T1000 (cell line): ENCODE measurements around the gene CCDC177.

Experiments
- DNase-seq: peaks from one replicate; lab custom pipeline; 2025; ENCODE audit warnings: mixed read lengths; lab: John Stamatoyannopoulos, UW

The CCDC177 gene

GRCh38 chr14:69567563-69567962 is 7.1 kb downstream of the CCDC177 start:
- no peak for DNase-seq

GRCh38 chr14:69561893-69562292 is 12.8 kb downstream of the CCDC177 start:
- DNase-seq = no peak

- no peak for DNase-seq
Observed at GRCh38 chr14:69560826-69561225, 13.8 kb downstream of the CCDC177 start.

DNA sequence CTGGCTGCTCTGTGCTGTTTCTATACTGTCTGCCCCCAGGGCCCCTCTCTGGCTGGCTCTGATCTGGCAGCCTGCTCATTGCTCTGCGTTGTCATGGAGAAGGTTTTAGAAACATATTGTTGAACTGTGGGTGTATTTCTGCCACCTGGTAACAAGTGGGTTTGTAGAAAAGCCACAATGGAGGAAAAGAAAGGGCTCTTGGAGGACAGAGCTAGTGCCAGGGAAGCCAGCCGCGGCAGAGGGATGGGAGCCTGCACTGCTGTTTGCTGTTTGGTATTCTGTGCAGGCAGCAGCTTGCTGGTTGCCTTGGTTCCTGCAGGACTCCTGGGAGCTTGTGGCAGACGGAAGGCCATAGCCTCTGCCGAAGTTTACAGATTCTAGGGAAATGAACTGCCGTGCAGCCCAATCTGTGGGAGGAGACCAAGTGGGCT is 15.1 kb downstream of the CCDC177 start:
- no peak for DNase-seq

- no peak for DNase-seq
Observed at GRCh38 chr14:69558774-69559173, 15.9 kb downstream of the CCDC177 start.

DNA sequence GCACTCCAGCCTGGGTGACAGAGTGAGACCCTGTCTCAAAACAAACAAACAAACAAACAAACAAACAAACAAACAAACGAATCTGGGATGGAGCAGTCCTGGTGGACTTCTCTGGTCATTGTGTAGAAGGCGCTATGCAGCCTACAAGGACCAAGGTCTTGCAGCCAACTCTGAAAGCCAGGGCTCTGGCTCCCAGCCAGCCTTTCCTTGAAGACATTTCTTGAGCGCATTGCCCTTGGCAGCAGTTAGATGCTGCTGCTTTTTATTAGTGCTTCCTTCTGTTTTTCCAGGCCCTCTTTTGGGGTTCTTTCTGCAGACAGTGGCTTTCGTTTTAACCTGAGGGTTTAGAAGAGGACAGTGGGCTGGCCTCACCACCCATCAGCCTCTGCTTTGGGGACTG is 20.2 kb downstream of the CCDC177 start:
- DNase-seq = no peak

DNA sequence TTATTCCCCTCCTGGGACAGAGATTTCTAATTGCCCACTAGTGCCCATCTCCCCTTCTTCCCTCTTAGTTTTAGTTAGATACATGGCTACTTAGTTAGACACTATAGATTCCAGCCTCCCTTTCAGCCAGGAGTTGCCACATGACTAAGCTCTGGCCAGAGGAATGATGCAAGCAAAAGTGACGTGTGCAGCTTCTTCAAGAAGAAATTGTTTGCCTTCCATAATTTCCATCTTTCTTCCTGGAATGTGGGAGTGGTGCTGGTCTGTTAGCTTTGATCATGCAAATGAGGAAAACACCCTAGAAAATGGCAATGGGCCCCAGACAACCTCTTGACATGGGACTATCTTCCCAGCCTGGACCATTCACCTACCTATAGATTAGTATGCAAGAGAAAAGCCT is 21.4 kb downstream of the CCDC177 start:
- no peak for DNase-seq

GRCh38 chr14:69551511-69551910 is 23.2 kb downstream of the CCDC177 start:
- DNase-seq = no peak

DNA sequence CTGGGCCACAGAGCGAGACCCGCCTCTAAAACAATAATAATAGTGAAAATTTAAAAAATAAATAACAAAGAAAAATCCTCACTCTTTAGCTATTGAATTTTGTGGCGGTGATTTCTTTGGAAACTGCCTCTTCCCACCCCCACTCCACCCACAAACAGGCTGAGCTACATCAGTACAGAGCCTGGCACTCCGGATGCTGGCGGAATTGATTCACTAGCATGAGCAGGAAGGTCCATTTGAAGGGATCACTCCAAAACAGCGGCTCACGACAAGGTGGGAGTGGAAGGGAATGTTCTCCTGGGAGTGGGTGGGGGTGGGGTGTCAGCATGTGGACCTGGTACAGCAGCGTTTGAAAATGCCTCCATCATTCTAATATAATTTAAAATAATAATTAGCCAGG is 26.1 kb downstream of the CCDC177 start:
- DNase-seq = no peak

DNA sequence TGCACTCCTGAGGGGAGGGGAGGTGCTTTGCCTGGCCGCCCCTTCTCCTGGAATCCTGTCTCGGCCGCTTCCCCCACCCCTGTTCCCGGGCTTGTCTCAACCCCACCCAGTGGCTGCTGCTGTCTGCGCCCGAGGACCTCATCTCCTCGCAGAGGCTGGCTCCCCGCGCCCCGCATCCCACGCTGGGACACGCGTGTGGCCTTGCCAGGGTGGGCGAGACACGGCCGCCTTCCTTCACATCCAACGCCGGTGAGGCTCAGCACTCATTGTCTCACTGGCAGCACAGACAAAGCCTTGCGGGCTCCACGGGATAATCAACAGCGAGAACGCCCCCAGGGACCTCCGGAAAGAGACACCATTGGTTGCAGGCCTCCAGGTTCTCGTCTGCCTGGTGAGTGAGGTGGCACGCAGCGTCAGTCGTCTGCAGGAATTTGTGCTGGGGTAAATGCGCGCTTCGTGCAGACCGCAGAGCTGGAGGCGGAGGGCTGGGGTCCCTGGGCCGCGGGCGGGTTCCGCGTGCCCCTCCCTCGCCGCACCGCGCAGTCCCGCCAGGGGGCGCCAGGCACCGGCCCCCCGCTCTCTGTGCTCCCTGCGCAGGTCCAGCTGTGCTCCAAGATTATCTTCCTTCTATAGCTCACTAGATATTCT is 26.8 kb downstream of the CCDC177 start:
- DNase-seq = no peak

DNA sequence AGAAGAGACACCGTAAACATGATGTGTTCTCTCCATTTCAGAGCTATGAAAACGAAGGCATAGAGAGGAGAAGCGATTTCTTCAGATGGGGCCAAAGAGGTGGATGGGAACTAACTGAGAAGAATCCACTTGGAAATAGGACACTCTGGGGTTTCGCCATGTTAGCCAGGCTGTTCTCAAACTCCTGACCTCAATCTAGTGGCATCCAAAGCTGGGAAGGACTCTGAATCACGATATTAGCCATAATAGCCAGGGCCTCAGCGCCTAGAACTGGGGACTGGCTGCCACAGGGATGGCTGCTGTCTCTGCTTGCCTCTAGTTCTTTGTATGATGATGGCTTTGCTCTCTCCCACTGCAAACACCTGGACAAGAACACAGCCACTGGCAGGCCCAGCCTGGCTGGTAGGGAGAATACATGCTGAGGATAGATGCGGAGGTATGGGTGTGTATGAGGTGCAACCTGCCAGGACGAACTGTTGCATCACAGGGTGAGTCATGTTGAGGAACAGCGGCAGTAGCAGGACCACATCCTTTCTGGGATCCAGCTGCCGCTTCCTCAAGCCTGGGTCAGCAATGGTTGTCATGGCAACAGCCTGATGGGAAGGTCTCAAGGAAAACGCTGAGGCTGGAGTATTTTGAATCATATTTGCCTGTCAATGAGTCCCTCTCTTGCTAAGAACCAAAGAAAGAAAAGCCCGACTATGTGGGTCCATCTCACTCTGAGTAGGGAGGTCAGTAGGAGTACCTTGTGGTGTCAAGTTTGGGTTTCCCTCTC is 31.1 kb downstream of the CCDC177 start:
- peak; percentile 37 for DNase-seq

- no peak for DNase-seq
Observed at GRCh38 chr14:69542311-69542710, 32.4 kb downstream of the CCDC177 start.

GRCh38 chr14:69540654-69541335 is 33.9 kb downstream of the CCDC177 start:
- DNase-seq = no peak

- DNase-seq = no peak
Observed at GRCh38 chr14:69539631-69540410, 34.9 kb downstream of the CCDC177 start.

GRCh38 chr14:69538766-69539165 is 35.9 kb downstream of the CCDC177 start:
- DNase-seq = no peak

GRCh38 chr14:69537900-69538299 is 36.8 kb downstream of the CCDC177 start:
- DNase-seq = no peak

DNA sequence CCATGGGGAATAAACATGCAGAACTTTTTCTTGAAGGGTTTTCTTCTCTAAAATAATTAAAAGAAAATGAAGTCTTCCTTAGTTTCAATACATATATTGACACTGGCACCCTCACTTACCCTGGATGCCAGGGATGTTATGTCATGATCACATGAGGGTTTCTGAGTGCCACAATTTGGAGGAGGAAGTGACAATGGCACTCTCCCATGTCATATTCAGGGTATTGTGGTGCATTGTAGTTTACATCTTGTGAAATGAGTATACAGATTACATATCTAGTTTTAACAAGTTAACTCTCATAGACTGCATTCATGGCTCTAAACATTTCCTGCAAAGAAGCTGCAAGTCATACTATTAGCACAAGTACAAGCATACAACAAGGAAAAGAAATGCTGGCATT is 37.7 kb downstream of the CCDC177 start:
- no peak for DNase-seq

- no peak for DNase-seq
Observed at GRCh38 chr14:69535230-69535848, 39.3 kb downstream of the CCDC177 start.

GRCh38 chr14:69532561-69533340 is 41.9 kb downstream of the CCDC177 start:
- DNase-seq = no peak

GRCh38 chr14:69531135-69531534 is 43.5 kb downstream of the CCDC177 start:
- DNase-seq = no peak

DNA sequence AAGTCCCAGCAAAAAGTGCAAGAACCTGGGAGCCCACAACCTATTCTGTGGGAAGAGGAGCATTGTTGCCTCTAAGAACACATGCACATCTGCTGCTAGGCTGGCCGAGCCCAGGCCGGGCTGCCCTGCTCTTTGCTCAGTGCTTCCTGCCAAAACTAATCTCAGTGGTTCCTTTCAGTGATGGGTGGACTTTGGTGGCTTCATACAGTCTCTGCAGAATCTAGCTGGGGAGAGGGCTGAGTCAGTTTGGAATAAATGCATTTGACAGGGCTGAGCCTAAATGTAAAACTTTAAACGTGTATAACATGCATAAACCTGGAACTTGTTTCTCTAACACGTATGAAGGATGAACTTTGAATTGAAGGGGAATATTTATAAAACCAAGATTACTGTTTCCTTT is 44.6 kb downstream of the CCDC177 start:
- no peak for DNase-seq
